Activated naive CD8-positive, alpha-beta T cell treated with anti-CD3 and anti-CD28 coated beads, Interleukin-2, amount 10 ng/mL, durations not matched to agents 7 days and 5 days (primary cell): ENCODE results near the gene NR2C2. TPM values are rescaled to one million over a fixed set of nuclear protein-coding genes. Genes with fewer than 3 reads are reported as not detected.
"Not testable (repeated sequence)": the region's sequence is repeated elsewhere in the genome, so short reads cannot be mapped to it uniquely, and the experiment has no call there.

Experiments
- ATAC-seq: fragments of 150-1000 bp; cut with Tn5 transposase; one replicate; pipeline ENCODE4 v1.10.0; 2021; ENCODE audit warnings: low read depth, moderate library complexity
- POLR2A ChIA-PET: fragments of 350-600 bp; sonication (Branson Sonifier 250); formaldehyde crosslinking; loops from one replicate; lab custom pipeline; 2021; ENCODE audit warnings: antibody characterized with exemption; lab: Charles Lee
- DNase-seq: peaks from one replicate; pipeline ENCODE4 v3.0.0; 2021
- H3K27ac Mint-ChIP-seq: one replicate; pipeline ENCODE4 v1.8.0; 2022; ENCODE audit warnings: mild to moderate bottlenecking, mixed read lengths
- H3K27me3 Mint-ChIP-seq: one replicate; pipeline ENCODE4 v1.8.0; 2022; ENCODE audit warnings: mild to moderate bottlenecking, moderate library complexity, mixed read lengths
- H3K36me3 Mint-ChIP-seq: one replicate; pipeline ENCODE4 v1.8.0; 2021; ENCODE audit warnings: mild to moderate bottlenecking, mixed read lengths
- H3K4me1 Mint-ChIP-seq: one replicate; pipeline ENCODE4 v1.8.0; 2021; ENCODE audit warnings: mixed read lengths
- H3K4me3 Mint-ChIP-seq: one replicate; pipeline ENCODE4 v1.8.0; 2022; ENCODE audit warnings: mild to moderate bottlenecking, moderate library complexity, mixed read lengths
- H3K9me3 Mint-ChIP-seq: one replicate; pipeline ENCODE4 v1.8.0; 2021; ENCODE audit warnings: mixed read lengths
- total RNA-seq, 2 experiments: library from RNA; stranded (reverse); gene quantifications; one replicate each; pipeline ENCODE4 v1.2.3, GENCODE V29; 2021

Gene NR2C2
- total RNA-seq, 2 experiments from 2014 or later, result 79.7 to 79.8 TPM

DNA sequence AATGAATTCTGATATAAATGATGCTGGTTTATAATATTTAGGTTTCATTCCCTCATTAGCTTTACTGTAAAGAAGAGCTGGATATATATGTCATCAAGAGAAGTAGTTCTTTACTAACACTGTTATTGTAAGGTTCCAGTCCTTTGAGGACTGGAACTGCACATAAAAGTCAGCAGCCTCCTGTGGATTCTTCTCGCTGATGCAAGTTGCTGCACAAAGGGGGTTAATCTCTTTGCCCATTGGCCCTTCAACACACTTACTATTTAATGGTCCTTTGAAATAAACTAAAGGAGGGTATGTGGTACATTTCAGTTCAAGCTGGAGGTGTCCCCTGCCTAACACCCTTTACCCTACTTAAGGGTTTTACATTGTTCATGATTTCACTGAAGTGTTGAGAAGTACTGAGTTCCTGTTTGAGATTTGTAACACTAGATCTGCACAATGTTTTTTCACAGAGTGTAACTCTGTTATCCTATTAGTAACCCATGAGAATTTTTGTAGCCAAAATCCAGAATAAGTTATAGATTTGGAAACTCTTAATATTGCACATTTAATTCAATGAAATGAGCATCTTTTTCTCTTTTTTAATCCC lies 43.9 kb downstream of the NR2C2 start:
- DNase-seq (no peak), ATAC-seq (no peak)
- H3K4me3 Mint-ChIP-seq, result no peak overlapping the region
- H3K4me1 Mint-ChIP-seq, result peaks cover 19% of the 10 kb centered on the region
- POLR2A ChIA-PET, result no interaction called here
- no peaks in the 10 kb centered on the region for H3K27me3 Mint-ChIP-seq
- H3K27ac Mint-ChIP-seq, result no peak overlapping the region
- no peaks in the 10 kb centered on the region for H3K9me3 Mint-ChIP-seq
- H3K36me3 Mint-ChIP-seq, result peaks cover 8% of the 10 kb centered on the region

DNA sequence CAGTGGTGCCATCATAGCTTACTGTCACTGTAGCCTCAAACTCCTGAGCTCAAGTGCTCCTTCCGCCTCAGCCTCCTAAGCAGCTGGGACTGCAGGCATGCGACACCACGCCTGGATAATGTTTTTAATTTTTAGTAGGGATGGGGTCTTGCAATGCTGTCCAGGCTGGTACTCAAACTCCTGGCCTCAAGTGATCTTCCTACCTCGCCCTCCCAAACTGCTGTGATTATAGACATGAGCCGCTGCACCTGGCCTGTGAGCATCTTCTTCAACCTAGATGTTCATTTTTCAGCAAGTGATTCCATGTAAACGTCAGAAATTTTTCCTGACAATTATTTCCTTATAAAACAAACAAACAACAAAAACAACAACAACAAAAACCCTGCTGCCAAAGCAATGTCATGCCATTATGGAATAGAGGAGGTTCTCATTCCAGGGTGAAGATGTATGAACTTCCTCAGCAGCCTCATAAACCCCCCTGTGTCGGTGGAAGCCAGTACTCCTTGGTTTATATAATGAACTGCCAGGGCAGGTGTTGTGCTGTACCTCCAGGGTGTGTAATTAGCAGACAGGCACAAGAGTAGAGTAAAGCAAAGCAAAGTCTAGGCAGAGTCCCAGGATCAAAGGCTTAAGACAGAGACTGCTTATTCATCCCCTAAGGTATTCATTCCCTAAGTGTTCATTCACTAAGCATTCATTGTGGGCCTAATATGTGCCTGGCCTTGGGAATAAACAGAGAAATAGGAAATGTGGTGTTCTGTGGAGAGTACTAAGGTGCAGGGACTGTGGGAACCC lies 44.6 kb downstream of the NR2C2 start:
- Mint-ChIP-seq H3K27me3 (no peaks in the 10 kb centered on the region), H3K4me1 (peaks cover 15% of the 10 kb centered on the region), H3K36me3 (peaks cover 8% of the 10 kb centered on the region), H3K4me3 (no peak overlapping the region), H3K27ac (no peak overlapping the region), H3K9me3 (no peaks in the 10 kb centered on the region)
- ATAC-seq, result no peak
- DNase-seq, result no peak
- POLR2A ChIA-PET, result no interaction called here

DNA sequence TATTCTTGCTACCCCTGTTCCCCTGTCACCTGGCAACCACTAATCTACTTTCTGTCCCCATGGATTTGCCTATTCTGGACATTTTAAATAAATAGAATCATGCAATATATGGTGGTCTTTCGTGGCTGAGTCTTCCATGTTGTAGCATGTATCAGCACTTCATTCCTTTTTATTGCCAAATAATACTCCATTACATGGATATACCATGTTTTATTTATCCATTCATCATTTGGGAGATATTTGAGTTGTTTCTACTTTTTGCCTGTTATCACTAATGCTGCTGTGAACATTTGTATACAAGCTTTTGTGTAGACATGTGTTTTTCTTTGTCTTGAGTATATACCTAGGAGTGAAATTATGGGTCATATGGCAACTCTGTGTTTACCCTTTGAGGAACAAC lies 50.6 kb downstream of the NR2C2 start:
- Mint-ChIP-seq H3K27me3 (no peaks in the 10 kb centered on the region), H3K4me3 (no peak overlapping the region), H3K4me1 (peaks cover 7% of the 10 kb centered on the region), H3K27ac (no peak overlapping the region), H3K9me3 (no peaks in the 10 kb centered on the region), H3K36me3 (peaks cover 36% of the 10 kb centered on the region)
- DNase-seq (no peak), ATAC-seq (no peak)
- POLR2A ChIA-PET, result no interaction called here

DNA sequence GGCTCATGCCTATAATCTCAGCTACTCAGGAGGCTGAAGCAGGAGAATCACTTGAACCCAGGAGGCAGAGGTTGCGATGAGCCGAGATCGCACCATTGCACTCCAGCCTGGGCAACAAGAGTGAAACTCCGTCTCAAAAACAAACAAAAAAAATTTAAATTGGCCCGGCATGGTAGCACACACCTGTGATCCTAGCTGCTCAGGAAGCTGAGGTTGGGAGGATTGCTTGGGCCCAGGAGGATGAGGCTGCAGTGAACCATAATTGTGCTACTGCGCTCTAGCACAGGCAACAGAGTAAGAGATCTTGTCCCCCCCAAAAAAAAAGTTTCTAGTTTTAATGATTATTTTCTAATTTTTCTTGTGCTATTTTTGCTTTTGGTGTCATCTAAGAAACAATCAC lies 51.8 kb downstream of the NR2C2 start:
- H3K27me3 Mint-ChIP-seq, POLR2A ChIA-PET, ATAC-seq, H3K4me3 Mint-ChIP-seq, H3K9me3 Mint-ChIP-seq, H3K4me1 Mint-ChIP-seq, DNase-seq, H3K27ac Mint-ChIP-seq: not testable (repeated sequence)
- peaks cover 41% of the 10 kb centered on the region for H3K36me3 Mint-ChIP-seq

DNA sequence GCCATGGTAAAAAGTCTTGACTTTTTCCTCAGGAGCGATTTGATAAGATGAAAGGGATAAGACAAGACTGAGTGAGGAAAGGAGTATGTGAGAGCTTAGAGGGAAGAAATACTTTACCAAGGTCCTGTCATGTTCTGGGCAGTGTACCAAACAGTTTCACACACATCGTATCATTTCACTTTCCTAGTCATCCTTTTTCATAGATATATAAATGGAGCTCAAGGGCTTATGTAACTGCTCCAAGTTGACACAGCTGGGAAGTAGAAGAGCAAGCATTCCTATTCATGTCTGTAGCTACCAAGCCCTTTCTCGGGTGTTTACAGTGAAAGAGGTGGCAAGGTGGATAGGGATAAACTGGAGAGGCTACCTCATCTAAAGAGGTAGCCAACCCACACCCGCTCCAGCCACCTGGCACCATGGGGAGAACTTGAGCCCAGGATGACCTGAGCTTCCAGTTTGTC lies 60.3 kb downstream of the NR2C2 start:
- no peaks in the 10 kb centered on the region for H3K9me3 Mint-ChIP-seq
- H3K27me3 Mint-ChIP-seq, result no peaks in the 10 kb centered on the region
- no peak overlapping the region for H3K4me3 Mint-ChIP-seq
- H3K4me1 Mint-ChIP-seq, result no peaks in the 10 kb centered on the region
- POLR2A ChIA-PET, result no interaction called here
- H3K36me3 Mint-ChIP-seq, result peaks cover 24% of the 10 kb centered on the region
- ATAC-seq (no peak), DNase-seq (no peak)
- H3K27ac Mint-ChIP-seq, result no peak overlapping the region

DNA sequence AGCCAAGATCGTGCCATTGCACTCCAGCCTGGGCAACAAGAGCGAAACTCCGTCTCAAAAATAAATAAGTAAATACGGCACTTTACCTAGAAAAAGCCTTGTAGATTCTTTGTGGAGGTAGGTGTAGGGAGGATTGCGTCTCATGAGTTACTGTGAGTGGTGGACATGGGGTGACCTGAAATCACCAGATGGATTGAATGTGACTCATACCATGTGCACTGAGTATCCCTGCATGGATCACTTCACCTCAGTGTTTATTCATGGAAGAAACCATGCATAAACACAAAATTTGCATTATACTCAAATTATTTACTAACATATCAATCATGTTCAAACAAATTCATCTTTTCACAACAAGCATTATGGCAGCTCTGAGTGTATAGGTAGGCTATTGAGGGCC lies 61.8 kb downstream of the NR2C2 start:
- POLR2A ChIA-PET, result no interaction called here
- Mint-ChIP-seq H3K4me3 (no peak overlapping the region), H3K9me3 (no peaks in the 10 kb centered on the region), H3K27me3 (no peaks in the 10 kb centered on the region), H3K27ac (no peak overlapping the region), H3K36me3 (peaks cover 21% of the 10 kb centered on the region), H3K4me1 (no peaks in the 10 kb centered on the region)
- DNase-seq (no peak), ATAC-seq (no peak)

DNA sequence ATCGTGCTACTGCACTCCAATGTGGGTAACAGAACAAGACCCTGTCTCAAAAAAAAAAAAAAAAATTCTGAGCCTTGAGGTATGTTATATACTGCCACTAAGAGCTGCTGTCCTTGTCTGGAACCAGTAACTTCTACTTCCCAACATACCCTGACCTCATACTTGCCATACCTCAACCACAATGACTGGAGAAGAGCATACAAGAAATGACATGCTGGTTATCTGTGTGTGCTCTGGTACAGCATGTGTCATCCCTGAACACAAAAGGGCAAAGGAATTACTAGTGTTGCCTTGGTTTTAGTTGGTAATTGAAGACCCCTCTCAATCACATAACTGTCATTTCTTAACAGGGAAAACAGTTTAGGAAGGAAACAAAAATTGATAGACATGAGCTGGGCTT lies 63.3 kb downstream of the NR2C2 start:
- POLR2A ChIA-PET, result no interaction called here
- no peak for ATAC-seq
- H3K9me3 Mint-ChIP-seq, result no peaks in the 10 kb centered on the region

DNA sequence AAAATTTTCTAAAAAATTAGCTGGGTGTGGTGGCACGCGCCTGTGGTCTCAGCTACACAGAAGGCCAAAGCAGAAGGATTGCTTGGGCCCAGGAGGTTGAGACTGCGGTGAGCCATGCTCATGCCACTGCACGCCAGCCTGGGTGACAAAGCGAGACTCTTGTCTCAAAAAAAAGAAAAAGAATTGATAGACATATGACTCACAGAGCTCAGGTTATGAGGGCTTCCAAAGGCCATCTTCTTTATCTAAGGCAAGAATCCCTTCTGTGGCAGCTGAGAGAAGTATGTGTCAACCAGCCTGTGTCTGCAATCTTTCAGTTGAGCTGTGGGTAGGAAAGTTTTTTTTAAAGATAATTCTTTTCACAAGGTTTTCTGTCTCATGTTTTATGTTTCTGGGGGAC lies 63.8 kb downstream of the NR2C2 start:
- POLR2A ChIA-PET, result no interaction called here
- Mint-ChIP-seq H3K4me3 (no peak overlapping the region), H3K27me3 (no peaks in the 10 kb centered on the region), H3K36me3 (peaks cover 22% of the 10 kb centered on the region), H3K9me3 (no peaks in the 10 kb centered on the region), H3K27ac (no peak overlapping the region), H3K4me1 (no peaks in the 10 kb centered on the region)
- DNase-seq, result no peak
- ATAC-seq, result no peak

More for the DNA sequence above, 63.3 kb downstream of the NR2C2 start:
- Mint-ChIP-seq H3K4me3 (no peak overlapping the region), H3K27ac (no peak overlapping the region), H3K27me3 (no peaks in the 10 kb centered on the region), H3K36me3 (peaks cover 19% of the 10 kb centered on the region), H3K4me1 (no peaks in the 10 kb centered on the region)
- no peak for DNase-seq

DNA sequence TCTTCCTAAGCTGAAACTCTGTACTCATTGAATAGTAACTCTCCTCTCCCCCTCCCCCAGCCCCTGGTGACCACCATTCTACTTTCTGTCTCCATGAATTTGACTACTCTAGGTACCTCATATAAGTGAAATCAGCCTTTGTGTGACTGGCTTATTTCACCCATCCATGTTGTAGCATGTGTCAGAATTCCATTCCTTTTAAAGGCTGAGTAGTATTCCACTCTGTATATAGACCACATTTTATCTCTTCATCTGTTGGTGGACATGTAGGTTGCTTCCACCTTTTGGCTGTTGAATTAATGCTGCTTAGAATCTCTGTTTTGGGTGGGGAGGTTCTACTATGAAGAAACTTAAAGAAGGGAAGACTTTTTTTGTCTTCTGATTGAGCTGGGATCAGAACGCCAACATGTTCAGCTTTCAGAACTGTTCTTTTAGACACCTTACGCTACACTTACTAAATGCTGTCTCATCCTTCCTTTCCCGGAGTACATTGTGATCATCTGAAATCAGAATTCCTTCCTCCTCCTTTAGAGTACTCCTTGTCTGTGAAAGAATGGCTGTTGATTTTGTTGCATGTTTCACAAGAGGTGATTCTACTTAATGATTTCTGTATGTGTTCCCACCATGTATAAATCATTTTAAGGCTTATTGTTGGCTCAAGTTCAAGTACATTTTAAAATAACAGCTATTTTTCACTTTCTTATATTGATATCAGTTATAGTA lies 67.4 kb downstream of the NR2C2 start:
- Mint-ChIP-seq H3K36me3 (peaks cover 31% of the 10 kb centered on the region), H3K27me3 (no peaks in the 10 kb centered on the region), H3K27ac (no peak overlapping the region), H3K4me1 (no peaks in the 10 kb centered on the region), H3K4me3 (no peak overlapping the region), H3K9me3 (no peaks in the 10 kb centered on the region)
- ATAC-seq (no peak), DNase-seq (no peak)
- POLR2A ChIA-PET, result no interaction called here

DNA sequence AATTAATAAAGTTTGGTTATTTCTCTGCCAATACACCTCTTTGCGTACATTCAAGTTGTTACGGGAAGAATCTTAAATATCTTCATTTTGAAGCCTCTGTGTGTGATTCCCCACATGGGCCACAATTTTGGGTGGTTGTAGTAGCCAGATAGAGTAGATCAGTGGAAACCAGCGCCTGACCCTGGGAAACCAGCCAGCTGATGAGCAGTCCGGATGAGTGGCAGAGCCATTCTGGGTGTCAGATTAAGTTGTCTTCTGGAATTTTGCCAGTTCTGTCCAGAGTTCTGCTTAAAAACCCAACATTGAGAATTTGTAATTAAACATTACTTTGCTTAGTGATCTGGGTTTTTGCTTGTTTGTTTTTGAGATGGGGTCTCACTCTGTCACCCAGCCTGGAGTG lies 68.1 kb downstream of the NR2C2 start:
- no peak for DNase-seq
- H3K9me3 Mint-ChIP-seq, result no peaks in the 10 kb centered on the region
- H3K4me1 Mint-ChIP-seq, result no peaks in the 10 kb centered on the region
- no peak for ATAC-seq
- H3K27me3 Mint-ChIP-seq, result no peaks in the 10 kb centered on the region
- H3K36me3 Mint-ChIP-seq, result peaks cover 31% of the 10 kb centered on the region
- H3K27ac Mint-ChIP-seq, result no peak overlapping the region
- POLR2A ChIA-PET, result no interaction called here
- H3K4me3 Mint-ChIP-seq, result no peak overlapping the region

DNA sequence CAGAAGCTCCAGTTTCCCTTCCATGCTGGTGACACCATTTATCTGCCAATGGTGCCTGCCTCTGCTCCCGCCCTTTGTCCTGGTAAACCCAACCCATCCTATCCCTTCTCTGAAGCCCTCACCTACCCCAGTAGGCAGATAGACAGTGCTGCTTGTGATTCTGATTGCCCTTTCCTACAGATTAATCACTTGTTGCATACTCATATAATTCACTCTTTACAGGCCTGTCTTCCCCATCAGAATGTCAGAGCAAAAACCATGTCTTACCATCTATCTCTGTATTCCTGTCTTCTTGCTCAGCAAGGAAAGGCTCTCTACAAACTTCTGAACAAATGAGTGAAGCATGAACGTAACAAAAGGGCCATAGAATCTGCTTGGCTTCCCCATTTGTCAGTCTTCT lies 69.8 kb downstream of the NR2C2 start:
- H3K27ac Mint-ChIP-seq, result no peak overlapping the region
- peaks cover 28% of the 10 kb centered on the region for H3K36me3 Mint-ChIP-seq
- H3K27me3 Mint-ChIP-seq, result no peaks in the 10 kb centered on the region
- H3K4me1 Mint-ChIP-seq, result no peaks in the 10 kb centered on the region
- ATAC-seq (no peak), DNase-seq (no peak)
- H3K4me3 Mint-ChIP-seq, result no peak overlapping the region
- POLR2A ChIA-PET, result no interaction called here
- no peaks in the 10 kb centered on the region for H3K9me3 Mint-ChIP-seq

DNA sequence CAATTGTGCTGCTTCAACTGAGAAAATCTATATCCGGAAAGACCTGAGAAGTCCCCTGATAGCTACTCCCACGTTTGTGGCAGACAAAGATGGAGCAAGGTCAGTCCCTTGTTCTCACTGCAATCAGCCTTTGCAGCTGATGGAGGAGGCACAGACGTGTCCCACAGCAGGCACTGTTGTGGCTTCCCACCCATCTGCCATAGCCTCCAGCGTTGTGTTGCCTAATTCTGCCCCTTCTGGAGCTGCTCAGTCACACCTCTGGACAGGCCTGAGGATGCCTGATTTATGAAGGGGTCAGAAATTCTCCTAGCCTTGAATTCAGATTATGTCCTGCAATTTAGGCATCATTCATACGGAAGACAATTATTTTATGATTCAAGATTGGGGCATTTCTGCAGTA lies 75.9 kb downstream of the NR2C2 start:
- DNase-seq, result no peak
- peaks cover 3% of the 10 kb centered on the region for H3K4me1 Mint-ChIP-seq
- H3K4me3 Mint-ChIP-seq, result no peak overlapping the region
- H3K27me3 Mint-ChIP-seq, result no peaks in the 10 kb centered on the region
- peaks cover 28% of the 10 kb centered on the region for H3K36me3 Mint-ChIP-seq
- H3K9me3 Mint-ChIP-seq, result no peaks in the 10 kb centered on the region
- POLR2A ChIA-PET, result no interaction called here
- H3K27ac Mint-ChIP-seq, result no peak overlapping the region
- no peak for ATAC-seq

DNA sequence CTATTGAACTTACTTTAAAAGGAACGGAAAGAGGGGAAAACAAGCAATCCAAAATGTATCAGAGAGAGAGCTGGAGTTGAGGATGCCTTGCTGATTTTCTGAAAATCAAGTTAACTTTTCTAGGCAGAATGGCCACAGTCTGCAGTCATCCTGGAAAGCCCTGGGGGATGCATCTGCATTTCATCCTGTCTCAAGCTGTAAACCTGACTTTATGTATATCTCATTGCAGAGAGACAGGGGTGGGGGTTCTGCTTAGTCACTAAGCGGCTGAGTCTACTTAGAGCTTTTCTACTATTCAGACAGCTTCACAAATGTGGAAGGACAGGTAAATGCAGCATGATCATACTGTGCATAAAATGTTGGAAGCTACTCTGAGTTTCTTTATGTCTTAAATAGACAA lies 76.3 kb downstream of the NR2C2 start:
- no peaks in the 10 kb centered on the region for H3K9me3 Mint-ChIP-seq
- H3K4me1 Mint-ChIP-seq, result peaks cover 3% of the 10 kb centered on the region
- no peak overlapping the region for H3K27ac Mint-ChIP-seq
- DNase-seq (no peak), ATAC-seq (no peak)
- H3K27me3 Mint-ChIP-seq, result no peaks in the 10 kb centered on the region
- POLR2A ChIA-PET, result no interaction called here
- H3K36me3 Mint-ChIP-seq, result peaks cover 29% of the 10 kb centered on the region
- H3K4me3 Mint-ChIP-seq, result no peak overlapping the region

DNA sequence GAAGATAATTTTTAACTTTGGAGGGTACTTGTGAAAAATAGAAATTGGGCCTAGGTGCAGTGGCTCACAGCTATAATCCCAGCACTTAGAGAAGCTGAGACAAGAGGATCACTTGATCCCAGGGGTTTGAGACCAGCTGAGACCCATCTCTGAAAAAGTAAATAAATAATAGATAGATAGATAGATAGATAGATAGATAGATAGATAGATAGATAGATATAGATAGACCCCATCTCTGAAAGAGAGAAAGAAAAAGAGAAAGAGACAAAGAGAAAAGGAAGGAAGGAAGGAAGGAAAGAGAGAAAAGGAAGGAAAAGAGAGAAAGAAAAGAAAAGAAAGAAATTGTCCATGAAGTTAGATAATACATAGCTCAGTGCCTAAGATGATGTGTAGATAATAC lies 82.2 kb downstream of the NR2C2 start:
- POLR2A ChIA-PET, result interaction anchor here (1.5 kb wide), 1 partner anchor 36 kb away, joined by 5 read pairs; the partner anchor contains the start of gene MRPS25
- H3K4me1 Mint-ChIP-seq, result no peaks in the 10 kb centered on the region
- peaks cover 31% of the 10 kb centered on the region for H3K36me3 Mint-ChIP-seq
- H3K9me3 Mint-ChIP-seq, result no peaks in the 10 kb centered on the region
- H3K27ac Mint-ChIP-seq, result no peak overlapping the region
- no peak for DNase-seq
- no peak overlapping the region for H3K4me3 Mint-ChIP-seq
- H3K27me3 Mint-ChIP-seq, result no peaks in the 10 kb centered on the region
- ATAC-seq, result no peak
